Endothelial cell of umbilical vein (primary cell): Measurements from ENCODE around the gene RGR.

Source experiments
- EZH2 ChIP-seq: IDR thresholded peaks from 2 replicates; pipeline ENCODE4 v1.6.1; 2012; ENCODE audit warnings: borderline replicate concordance, low read depth, mild to moderate bottlenecking, moderate library complexity, low read length, inconsistent platforms; ENCODE audit not compliant: severe bottlenecking
- FOS ChIP-seq: IDR thresholded peaks from 2 replicates; pipeline ENCODE4 v1.6.1; 2011; ENCODE audit warnings: mild to moderate bottlenecking, low read length, moderate library complexity, borderline replicate concordance; ENCODE audit not compliant: insufficient read depth
- JUN ChIP-seq: IDR thresholded peaks from 2 replicates; pipeline ENCODE4 v1.6.1; 2011; ENCODE audit warnings: borderline replicate concordance, low read depth; ENCODE audit not compliant: insufficient read length, insufficient read depth
- POLR2A ChIP-seq: IDR thresholded peaks from 2 replicates; pipeline ENCODE4 v1.6.1; 2012; ENCODE audit warnings: low read depth, mild to moderate bottlenecking, control low read depth, low read length
- POLR2AphosphoS5 ChIP-seq: IDR thresholded peaks from 2 replicates; pipeline ENCODE4 v1.6.1; 2012; ENCODE audit warnings: low read depth, mild to moderate bottlenecking, control low read depth, low read length, moderate library complexity; ENCODE audit not compliant: insufficient read depth
- TF ChIP-seq, protein P1 (sequence below), 2 donors: IDR thresholded peaks; 1 replicate in 1 of 2; 2 replicates in 1 of 2; pipeline ENCODE4 v1.5.1; 2011; ENCODE audit warnings: low read length in 2 of 2, mild to moderate bottlenecking in 2 of 2, moderate library complexity in 2 of 2, control low read depth in 1 of 2, inconsistent platforms in 1 of 2, low read depth in 1 of 2; ENCODE audit not compliant: insufficient read depth in 1 of 2; ENCODE audit errors: extremely low read depth in 1 of 2
- TF ChIP-seq, protein P2 (sequence below): IDR thresholded peaks from 2 replicates; pipeline ENCODE4 v1.6.1; 2011; ENCODE audit not compliant: insufficient read depth, insufficient read length

DNA sequence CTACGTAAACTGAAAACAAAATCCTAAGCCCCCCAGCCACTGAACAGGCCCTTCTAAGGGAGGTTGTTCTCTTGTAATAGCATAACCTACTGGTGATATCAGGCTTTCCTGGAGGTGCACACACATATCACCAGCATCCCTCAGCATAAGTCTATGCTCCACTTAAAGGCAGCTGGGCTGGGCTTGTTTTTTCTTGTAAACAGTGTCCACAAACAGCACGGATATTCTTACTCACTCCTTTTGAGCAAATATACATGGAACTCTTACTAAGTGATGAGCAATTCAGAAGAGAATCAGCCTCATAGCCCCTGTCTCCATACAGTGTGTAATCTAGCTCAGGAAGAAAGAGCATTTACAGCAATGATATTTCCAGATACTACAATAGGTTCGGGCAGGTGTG, 5.9 kb upstream of the RGR start:
- no peak for TF ChIP-seq POLR2A
- TF ChIP-seq, protein P1, sequence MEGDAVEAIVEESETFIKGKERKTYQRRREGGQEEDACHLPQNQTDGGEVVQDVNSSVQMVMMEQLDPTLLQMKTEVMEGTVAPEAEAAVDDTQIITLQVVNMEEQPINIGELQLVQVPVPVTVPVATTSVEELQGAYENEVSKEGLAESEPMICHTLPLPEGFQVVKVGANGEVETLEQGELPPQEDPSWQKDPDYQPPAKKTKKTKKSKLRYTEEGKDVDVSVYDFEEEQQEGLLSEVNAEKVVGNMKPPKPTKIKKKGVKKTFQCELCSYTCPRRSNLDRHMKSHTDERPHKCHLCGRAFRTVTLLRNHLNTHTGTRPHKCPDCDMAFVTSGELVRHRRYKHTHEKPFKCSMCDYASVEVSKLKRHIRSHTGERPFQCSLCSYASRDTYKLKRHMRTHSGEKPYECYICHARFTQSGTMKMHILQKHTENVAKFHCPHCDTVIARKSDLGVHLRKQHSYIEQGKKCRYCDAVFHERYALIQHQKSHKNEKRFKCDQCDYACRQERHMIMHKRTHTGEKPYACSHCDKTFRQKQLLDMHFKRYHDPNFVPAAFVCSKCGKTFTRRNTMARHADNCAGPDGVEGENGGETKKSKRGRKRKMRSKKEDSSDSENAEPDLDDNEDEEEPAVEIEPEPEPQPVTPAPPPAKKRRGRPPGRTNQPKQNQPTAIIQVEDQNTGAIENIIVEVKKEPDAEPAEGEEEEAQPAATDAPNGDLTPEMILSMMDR (IDR thresholded peaks at IDR 0.05; ENCODE audit: extremely low read depth in 1 of 2, insufficient read depth in 1 of 2, low read depth in 1 of 2, low read length in 2 of 2): no peak
- no peak for TF ChIP-seq POLR2AphosphoS5
- TF ChIP-seq EZH2: no peak
- TF ChIP-seq FOS: no peak
- no peak for TF ChIP-seq JUN
- TF ChIP-seq, protein P2, sequence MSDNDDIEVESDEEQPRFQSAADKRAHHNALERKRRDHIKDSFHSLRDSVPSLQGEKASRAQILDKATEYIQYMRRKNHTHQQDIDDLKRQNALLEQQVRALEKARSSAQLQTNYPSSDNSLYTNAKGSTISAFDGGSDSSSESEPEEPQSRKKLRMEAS: no peak
